GM19023 (cell line): ENCODE results near the gene APLF.

Source experiments
- ATAC-seq: cut with Tn5 transposase; IDR thresholded peaks from one replicate; pipeline ENCODE4 v1.9.1; 2021; ENCODE audit warnings: mild to moderate bottlenecking, moderate library complexity; ENCODE audit not compliant: unreplicated experiment

The APLF gene

DNA sequence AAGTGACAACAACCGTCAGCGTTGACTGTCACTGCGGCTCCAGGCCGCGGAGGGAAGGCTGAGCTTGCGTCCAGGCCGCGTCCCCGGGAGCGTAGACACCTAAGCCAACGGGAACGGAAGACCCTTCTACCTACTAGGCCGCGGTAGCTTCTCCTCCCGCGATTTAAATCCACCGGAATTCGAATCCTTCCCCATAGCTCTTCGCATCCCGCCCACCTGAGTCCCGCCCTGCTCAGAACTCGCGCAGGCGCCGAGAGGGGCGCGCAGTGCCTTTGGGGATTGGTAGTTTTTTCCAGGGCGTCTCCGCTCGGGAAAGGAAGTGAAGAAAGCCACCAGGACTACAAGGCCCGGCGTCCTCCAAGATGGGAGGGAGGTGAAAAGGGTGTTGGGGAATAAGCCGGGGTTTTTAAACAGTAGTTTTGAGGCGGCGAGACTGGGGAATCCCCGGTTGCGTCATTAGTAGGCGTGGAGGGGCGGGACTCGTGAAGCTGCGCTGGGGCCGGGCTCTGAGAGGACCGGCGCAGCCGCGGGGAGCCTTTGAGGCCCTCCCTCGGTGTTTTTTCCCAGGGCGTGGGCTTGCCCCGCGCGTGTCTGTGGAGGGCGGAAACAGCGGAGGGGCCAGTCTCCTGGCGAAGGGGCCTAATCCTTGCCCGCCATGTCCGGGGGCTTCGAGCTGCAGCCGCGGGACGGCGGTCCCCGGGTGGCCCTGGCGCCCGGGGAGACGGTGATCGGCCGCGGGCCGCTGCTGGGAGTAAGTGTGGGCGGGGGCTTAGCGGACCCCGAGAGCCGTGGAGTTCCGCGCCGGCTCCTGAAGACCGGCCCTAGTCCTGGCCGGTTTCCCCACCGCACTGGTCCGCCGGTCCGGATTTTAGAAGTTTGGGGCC, at the start of gene APLF, which contains the start of gene FBXO48:
Gene APLF (plus strand): TSS at position 509 of the 884 bp plus-strand sequence. CDS start 147 bp downstream, at position 656.
Gene FBXO48 (minus strand): TSS at position 218 of the 884 bp plus-strand sequence. CDS start 2,149 bp downstream, outside the sequence.
- ATAC-seq = peak; percentile 92

DNA sequence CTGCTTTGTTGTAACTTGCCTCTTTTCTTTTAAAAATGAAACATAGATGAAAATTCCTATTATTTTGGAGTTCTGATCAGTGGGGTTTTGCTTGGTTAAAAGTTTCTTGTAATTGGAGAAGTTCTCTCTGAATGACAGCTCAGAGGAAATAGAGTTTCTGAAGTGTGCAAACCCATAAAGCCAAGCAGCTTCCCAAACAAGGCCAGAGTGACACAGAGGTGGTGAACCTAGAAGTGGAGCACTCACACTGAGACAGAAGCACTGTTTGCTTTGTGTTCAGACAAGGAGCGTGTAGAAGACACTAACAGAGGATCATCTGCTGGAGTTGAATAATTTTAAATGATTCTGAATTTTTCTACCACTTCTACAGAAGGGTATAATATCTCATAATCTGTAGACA, 49.5 kb upstream of the APLF start:
- ATAC-seq = no peak

DNA sequence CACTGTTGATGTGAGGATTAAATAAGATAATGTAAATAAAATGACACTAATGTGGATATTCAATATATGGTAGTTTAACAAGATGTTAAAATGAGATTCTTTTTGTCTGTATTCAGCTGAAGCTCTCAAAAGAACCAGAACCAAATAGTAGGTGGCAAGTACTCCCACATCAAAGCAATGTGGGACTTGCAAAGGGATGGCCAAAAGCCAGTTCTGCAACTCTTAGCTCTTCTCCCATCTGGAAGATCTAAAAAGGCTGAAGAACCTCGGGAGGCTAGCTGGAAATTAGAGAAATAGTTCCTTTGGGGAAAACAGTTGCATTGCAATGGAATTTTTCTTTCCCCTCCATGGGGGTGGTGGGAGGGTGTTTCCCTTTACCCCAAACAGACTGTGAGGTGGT, 49.0 kb upstream of the APLF start:
- ATAC-seq = no peak

GRCh38 chr2:68418855-68419254, 48.5 kb upstream of the APLF start:
- peak; percentile 54 for ATAC-seq

DNA sequence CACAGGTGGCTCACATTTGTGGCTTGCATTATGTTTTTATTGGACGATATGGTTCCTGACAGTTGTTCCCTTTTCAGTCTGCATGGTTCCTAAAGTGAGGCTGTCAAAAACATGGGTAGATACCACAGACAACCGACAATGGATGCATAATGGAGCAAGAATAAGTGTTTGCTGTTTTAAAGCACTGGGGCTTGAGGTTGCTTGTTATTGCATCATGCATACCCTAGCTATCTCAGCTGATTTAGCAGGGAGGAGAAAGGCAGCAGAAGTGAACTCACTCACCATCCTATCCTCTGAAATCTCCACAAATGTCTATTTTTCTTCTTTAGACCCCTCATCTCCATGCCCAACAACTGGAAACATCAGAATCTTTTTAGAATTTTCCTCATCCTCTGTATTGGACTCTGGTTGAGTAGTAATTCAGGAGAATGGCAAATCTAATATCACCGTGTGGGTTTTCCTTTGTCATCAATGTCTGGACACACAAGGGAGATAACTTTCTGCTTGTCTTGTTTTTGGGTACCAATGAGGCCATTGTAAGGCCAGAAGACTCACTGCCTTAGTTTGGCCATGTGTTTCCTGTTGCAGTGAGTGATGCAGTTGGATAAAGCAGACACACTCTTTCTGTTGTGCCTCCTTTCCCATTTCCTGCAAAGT, 47.0 kb upstream of the APLF start:
- ATAC-seq = no peak

- peak; percentile 75 for ATAC-seq
These were observed 43.3 kb upstream of the APLF start for GRCh38 chr2:68423966-68424650.

DNA sequence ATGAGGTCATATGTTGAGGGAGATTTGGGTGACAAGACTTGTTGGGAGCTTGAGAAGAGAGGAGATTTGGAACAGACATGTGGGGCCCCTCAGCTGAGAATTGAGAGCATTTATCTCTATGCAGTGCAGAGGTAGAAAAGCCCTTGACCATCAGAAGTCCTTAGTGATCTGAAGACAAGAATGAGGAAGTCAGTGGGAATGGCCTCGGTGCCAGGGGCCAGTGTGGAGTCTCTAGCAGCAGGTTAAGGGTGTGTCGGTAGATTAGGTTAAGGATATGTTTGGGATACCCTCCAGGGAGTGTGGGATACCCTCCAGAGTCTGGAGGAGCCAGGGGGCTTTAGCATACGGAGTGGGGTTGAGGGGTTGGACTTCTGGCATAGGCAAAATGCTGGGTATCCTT, 41.9 kb upstream of the APLF start:
- no peak for ATAC-seq

DNA sequence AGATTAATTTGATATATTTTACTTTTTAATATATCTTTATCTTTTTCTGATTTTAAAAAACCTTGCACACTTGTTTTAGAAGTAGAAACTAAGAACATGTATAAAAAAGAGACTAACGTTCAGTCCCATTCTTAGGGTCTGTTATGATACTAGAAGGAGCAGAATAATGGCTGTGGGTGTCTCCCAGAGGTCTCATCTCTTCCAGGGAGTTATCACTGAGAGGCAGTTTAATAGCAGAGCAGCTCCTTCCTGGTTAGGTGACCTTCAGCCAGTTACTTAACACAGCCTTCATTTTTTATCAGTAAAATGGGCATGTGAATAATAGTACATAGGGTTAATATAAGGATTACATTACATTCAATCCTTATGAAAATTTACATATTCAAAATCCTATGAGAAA, 40.9 kb upstream of the APLF start:
- ATAC-seq = no peak

GRCh38 chr2:68426848-68427579, 40.4 kb upstream of the APLF start:
- ATAC-seq = peak; percentile 36

- ATAC-seq = no peak
These were observed 39.3 kb upstream of the APLF start for GRCh38 chr2:68428126-68428525.

DNA sequence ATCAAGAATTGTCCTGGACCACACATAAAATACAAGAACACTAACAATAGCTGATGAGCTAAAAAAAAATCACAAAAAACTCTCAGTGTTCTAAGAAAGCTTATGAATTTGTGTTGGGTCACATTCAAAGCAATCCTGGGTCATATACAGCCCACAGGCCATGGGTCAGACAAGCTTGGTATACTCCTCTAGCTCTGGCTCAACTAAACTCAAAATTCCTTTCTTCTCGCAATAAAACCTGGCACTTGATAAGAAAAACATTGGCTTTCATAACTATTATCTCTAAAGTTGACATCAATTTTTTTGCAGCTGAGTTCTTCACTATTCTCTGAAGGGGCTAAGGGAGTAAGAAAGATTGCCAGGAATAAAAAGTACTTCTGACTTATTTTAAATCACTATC, 38.6 kb upstream of the APLF start:
- ATAC-seq = no peak

- ATAC-seq = no peak
These were observed 38.0 kb upstream of the APLF start for GRCh38 chr2:68429311-68429826.

DNA sequence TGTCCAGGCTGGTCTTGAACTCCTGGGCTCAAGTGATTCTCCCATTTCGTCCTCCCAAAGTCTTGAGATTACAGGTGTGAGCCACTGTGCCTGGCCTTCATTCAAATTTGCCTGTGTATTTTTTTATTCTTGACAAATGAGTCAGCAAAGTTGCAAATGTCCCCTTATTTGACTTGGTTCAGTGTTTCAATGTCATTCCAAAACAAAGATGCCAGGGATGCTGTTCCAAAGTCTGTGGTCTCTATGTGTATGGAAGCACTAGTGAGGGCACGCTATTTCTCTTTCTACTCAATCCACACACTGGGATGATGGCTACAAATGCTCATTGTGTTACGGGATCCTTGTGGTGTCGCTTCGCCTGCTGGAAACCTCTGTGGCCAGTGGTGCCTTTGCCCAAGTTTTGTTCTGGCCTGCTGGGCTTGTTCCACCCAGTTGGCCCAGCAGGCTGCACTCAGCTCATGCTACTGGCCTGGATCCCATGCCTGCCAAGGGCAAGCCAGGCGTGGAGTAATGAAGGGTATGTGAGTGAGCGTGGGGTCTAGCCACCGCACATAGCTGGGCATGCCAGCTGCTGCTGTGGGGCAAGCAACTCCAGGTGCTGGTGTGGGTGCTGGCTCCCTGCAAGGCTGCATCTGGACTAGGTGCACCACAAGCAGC, 35.9 kb upstream of the APLF start:
- no peak for ATAC-seq

- no peak for ATAC-seq
These were observed 34.4 kb upstream of the APLF start for GRCh38 chr2:68432696-68433658.

DNA sequence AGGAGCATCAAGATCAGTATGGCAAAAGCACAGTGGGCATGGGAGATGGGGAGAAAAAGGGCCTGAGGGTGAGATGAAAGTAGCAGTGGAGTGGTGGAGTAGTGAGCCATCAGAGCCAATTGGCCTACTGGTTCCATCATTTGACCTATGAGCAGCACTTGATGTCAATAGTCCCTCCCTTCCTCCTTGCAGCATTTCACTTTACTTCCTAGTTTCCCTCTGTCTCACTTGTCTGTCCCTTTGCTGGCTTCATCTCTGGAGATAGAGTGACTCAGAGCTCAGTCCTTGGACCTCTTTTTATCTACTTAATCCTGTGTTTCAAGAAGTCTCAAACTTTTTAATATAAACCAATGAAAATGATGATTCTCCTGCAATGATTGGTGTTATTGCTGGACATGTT, 32.4 kb upstream of the APLF start:
- ATAC-seq = no peak

GRCh38 chr2:68435615-68436014, 31.8 kb upstream of the APLF start:
- ATAC-seq = no peak

DNA sequence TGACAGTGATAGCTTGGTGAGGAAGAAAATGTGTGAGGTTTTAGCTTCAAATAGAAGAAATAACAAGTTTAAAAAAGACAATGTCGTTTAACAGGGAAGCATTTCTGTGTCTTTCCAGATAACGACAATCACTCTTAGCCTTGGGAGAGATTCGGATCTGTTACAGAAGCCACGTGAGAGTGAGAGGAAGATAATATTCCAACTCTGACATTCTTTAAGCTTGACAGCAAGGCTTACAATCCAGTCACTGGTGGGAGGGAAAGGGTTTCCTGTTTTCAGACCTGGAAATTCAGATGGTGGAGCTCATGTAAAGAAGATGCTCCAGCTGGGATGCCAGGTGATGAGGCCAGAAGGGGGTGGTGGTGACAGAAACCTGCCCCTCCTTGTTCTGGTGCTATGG, 31.1 kb upstream of the APLF start:
- ATAC-seq = no peak

GRCh38 chr2:68438455-68439303, 28.7 kb upstream of the APLF start:
- ATAC-seq = no peak
